A673 (cell line): ENCODE results near the gene FMNL3. TPM values are rescaled to one million over a fixed set of nuclear protein-coding genes. Genes with fewer than 3 reads are reported as not detected.
"Not testable (repeated sequence)": the region's sequence is repeated elsewhere in the genome, so short reads cannot be mapped to it uniquely, and the experiment has no call there.

Experiments
- BruUV-seq: library from RNA; stranded (reverse); fragments of 400-500 nt; replicated peaks from 2 replicates; lab custom pipeline; 2021; lab: Mats Ljungman, UMichigan
- CTCF ChIA-PET: fragments of 300-600 bp; sonication (Branson Sonifier 250); formaldehyde crosslinking; loops from one replicate; lab custom pipeline; 2022; ENCODE audit warnings: antibody characterized with exemption; lab: Charles Lee
- POLR2A ChIA-PET: fragments of 300-600 bp; sonication (Branson Sonifier 250); formaldehyde crosslinking; loops from one replicate; lab custom pipeline; 2022; ENCODE audit warnings: antibody characterized with exemption; ENCODE audit not compliant: low non-redundant PET; lab: Charles Lee
- DNase-seq: peaks from one replicate; pipeline ENCODE4 v3.0.0-alpha.2; 2015; ENCODE audit warnings: low spot score
- H3K27ac ChIP-seq: fragments of 200-600 bp; sonication (generic); 2 replicates; pipeline ENCODE4 v1.5.1; 2016; ENCODE audit warnings: mixed run types, low read depth, mild to moderate bottlenecking, mixed read lengths, antibody characterized with exemption, low read length; ENCODE audit not compliant: poor library complexity, severe bottlenecking
- H3K27me3 ChIP-seq: fragments of 200-600 bp; sonication (generic); replicated peaks from 2 replicates; pipeline ENCODE4 v1.6.1; 2017; ENCODE audit warnings: mixed run types, low read depth, mild to moderate bottlenecking, mixed read lengths, antibody characterized with exemption, low read length; ENCODE audit not compliant: insufficient read depth, poor library complexity
- H3K36me3 ChIP-seq: fragments of 200-600 bp; sonication (generic); 2 replicates; pipeline ENCODE4 v1.6.1; 2016; ENCODE audit warnings: mixed run types, mild to moderate bottlenecking, mixed read lengths, antibody characterized with exemption, low read length; ENCODE audit not compliant: insufficient read depth, poor library complexity, severe bottlenecking
- H3K4me1 ChIP-seq: fragments of 200-600 bp; sonication (generic); 2 replicates; pipeline ENCODE4 v1.6.1; 2017; ENCODE audit warnings: mixed run types, mild to moderate bottlenecking, mixed read lengths, antibody characterized with exemption, low read length; ENCODE audit not compliant: insufficient read depth, poor library complexity, severe bottlenecking
- H3K4me3 ChIP-seq: fragments of 200-600 bp; sonication (generic); 2 replicates; pipeline ENCODE4 v1.5.1; 2016; ENCODE audit warnings: low read depth, mixed run types, mild to moderate bottlenecking, mixed read lengths, low read length; ENCODE audit not compliant: poor library complexity, severe bottlenecking
- H3K9me3 ChIP-seq: fragments of 200-600 bp; sonication (generic); 2 replicates; pipeline ENCODE4 v1.6.1; 2016; ENCODE audit warnings: mixed run types, low read depth, mild to moderate bottlenecking, mixed read lengths, antibody characterized with exemption, low read length; ENCODE audit not compliant: poor library complexity, severe bottlenecking
- CTCF ChIP-seq: fragments of 300-800, 200-600 bp; sonication (generic); conservative IDR thresholded peaks from 2 replicates; pipeline ENCODE4 v1.5.1; 2017; ENCODE audit warnings: low read depth, mild to moderate bottlenecking, antibody characterized with exemption, low read length, moderate library complexity, mixed read lengths
- EZH2 ChIP-seq: fragments of 200-600 bp; sonication (generic); IDR thresholded peaks from 2 replicates; pipeline ENCODE4 v1.6.1; 2017; ENCODE audit warnings: borderline replicate concordance, low read depth, mild to moderate bottlenecking, mixed read lengths, antibody characterized with exemption, low read length; ENCODE audit not compliant: poor library complexity, severe bottlenecking
- intact Hi-C: fragments of 100-400 bp; cut with micrococcal nuclease; formaldehyde crosslinking; loops from one replicate; pipeline ENCODE4 v1.10.0; 2022; ENCODE audit not compliant: unreplicated experiment
- total RNA-seq: library from RNA; stranded (reverse); gene quantifications from 2 replicates; pipeline ENCODE4 v1.2.3, GENCODE V29; 2021

Gene FMNL3
- total RNA-seq, 1 experiment from 2014 or later = 22.0 TPM

- POLR2A ChIA-PET = no interaction called here
- Histone ChIP-seq H3K36me3 (no peaks in the 10 kb centered on the region), H3K27ac (no peak overlapping the region), H3K4me3 (no peak overlapping the region), H3K9me3 (no peaks in the 10 kb centered on the region), H3K27me3 (no peaks in the 10 kb centered on the region), H3K4me1 (no peaks in the 10 kb centered on the region)
- CTCF ChIA-PET = no interaction called here
- intact Hi-C loops = no loop called here
- DNase-seq = no peak
- no peak for TF ChIP-seq EZH2
- TF ChIP-seq CTCF = no peak
- no TSS peak for BruUV-seq
Observed at GRCh38 chr12:49730050-49730449, 22.8 kb upstream of the FMNL3 start.

GRCh38 chr12:49728446-49728845 is 21.2 kb upstream of the FMNL3 start:
- intact Hi-C loops = no loop called here
- Histone ChIP-seq H3K27ac (no peak overlapping the region), H3K36me3 (no peaks in the 10 kb centered on the region), H3K4me3 (no peak overlapping the region), H3K9me3 (no peaks in the 10 kb centered on the region), H3K27me3 (no peaks in the 10 kb centered on the region), H3K4me1 (no peaks in the 10 kb centered on the region)
- ChIA-PET POLR2A (no interaction called here), CTCF (no interaction called here)
- DNase-seq = no peak
- TF ChIP-seq CTCF (no peak), EZH2 (no peak)
- no TSS peak for BruUV-seq

- H3K4me1 ChIP-seq, H3K36me3 ChIP-seq, CTCF ChIA-PET, DNase-seq, intact Hi-C loops, H3K27ac ChIP-seq, H3K27me3 ChIP-seq, BruUV-seq, POLR2A ChIA-PET, H3K4me3 ChIP-seq, H3K9me3 ChIP-seq: not testable (repeated sequence)
Observed at GRCh38 chr12:49721355-49721754, 14.2 kb upstream of the FMNL3 start.

- Histone ChIP-seq H3K4me3 (no peak overlapping the region), H3K36me3 (no peaks in the 10 kb centered on the region), H3K27me3 (no peaks in the 10 kb centered on the region), H3K27ac (no peak overlapping the region), H3K9me3 (no peaks in the 10 kb centered on the region), H3K4me1 (no peaks in the 10 kb centered on the region)
- DNase-seq = no peak
- POLR2A ChIA-PET = no interaction called here
- BruUV-seq = no TSS peak
- intact Hi-C loops = no loop called here
- CTCF ChIA-PET = no interaction called here
- TF ChIP-seq EZH2 = no peak
- TF ChIP-seq CTCF = no peak; the same call in 1 of the 2 replicates
Observed at GRCh38 chr12:49720214-49720613, 13.0 kb upstream of the FMNL3 start.

GRCh38 chr12:49717800-49718199 is 10.6 kb upstream of the FMNL3 start:
- H3K4me3 ChIP-seq, CTCF ChIA-PET, H3K36me3 ChIP-seq, H3K9me3 ChIP-seq, DNase-seq, BruUV-seq, H3K27ac ChIP-seq, H3K27me3 ChIP-seq, intact Hi-C loops, H3K4me1 ChIP-seq: not testable (repeated sequence)
- POLR2A ChIA-PET = interaction anchor here (0.6 kb wide), 1 partner anchor 80 kb away, joined by 4 read pairs; no protein-coding TSS in a partner anchor
